ENCODE results near the gene FAM114A2.

The FAM114A2 gene

DNA sequence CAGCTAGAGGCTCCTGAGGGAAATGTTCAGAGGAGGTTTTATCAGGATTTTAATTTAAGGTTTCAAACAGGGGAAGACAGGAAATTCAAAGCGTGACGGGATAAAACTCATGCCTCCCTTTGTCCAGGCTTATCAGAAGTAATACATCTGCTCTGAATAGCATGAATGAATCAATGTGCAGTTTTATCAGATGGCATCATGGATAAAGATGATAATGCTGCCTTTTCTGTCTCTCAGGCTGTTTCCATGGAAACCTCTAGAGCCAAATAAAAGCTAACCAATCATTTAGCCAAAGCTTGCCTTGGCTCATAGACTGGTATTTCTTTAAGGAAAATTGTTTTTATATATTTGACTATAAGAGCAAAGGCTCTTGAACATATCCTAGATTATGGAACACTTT is 16.5 kb upstream of the FAM114A2 start:
- POLR2A ChIA-PET: interaction anchor here (1.8 kb wide), 1 partner anchor 16 kb away, joined by 6 read pairs; the partner anchor contains the start of genes FAM114A2 and MFAP3
- H3K27ac ChIP-seq (ENCODE audit: extremely low read depth, low read depth, low read length): no peak overlapping the region
- CTCF ChIA-PET: interaction anchor here (0.6 to 1.8 kb wide), 4 partner anchors 18 to 585 kb away, joined by 3 to 7 read pairs (median 4); no protein-coding TSS in a partner anchor

More for the DNA sequence above, 16.5 kb upstream of the FAM114A2 start:
- Histone ChIP-seq H3K4me3 (ENCODE audit: low read depth, low read length) (no peak overlapping the region), H3K9me3 (ENCODE audit: control insufficient read depth, insufficient read depth, low read depth, low read length) (no peaks in the 10 kb centered on the region; the same call in 1 of the 2 replicates), H3K4me1 (ENCODE audit: control insufficient read depth, insufficient read depth, low read length) (peaks cover 19% of the 10 kb centered on the region), H3K36me3 (ENCODE audit: control insufficient read depth in 2 of 2, insufficient read depth in 1 of 2, low read length in 2 of 2) (peaks cover 0 to 26% of the 10 kb centered on the region in 2 experiments; a peak in 2 of 3 replicates)
- TF ChIP-seq ZNF623 (tag by site-specific recombination; IDR thresholded peaks at IDR 0.05) (no peak), ZNF514 (tag by site-specific recombination; IDR thresholded peaks at IDR 0.05) (no peak), ZBTB20 (tag by site-specific recombination; IDR thresholded peaks at IDR 0.05) (no peak), ZNF10 (tag by site-specific recombination; IDR thresholded peaks at IDR 0.05) (no peak), ZEB2 (tag by site-specific recombination; IDR thresholded peaks at IDR 0.05) (no peak), ZNF561 (tag by site-specific recombination; IDR thresholded peaks at IDR 0.05; ENCODE audit: borderline replicate concordance) (no peak), ZNF621 (tag by site-specific recombination; IDR thresholded peaks at IDR 0.05) (no peak)
- TF ChIP-seq, protein P1, sequence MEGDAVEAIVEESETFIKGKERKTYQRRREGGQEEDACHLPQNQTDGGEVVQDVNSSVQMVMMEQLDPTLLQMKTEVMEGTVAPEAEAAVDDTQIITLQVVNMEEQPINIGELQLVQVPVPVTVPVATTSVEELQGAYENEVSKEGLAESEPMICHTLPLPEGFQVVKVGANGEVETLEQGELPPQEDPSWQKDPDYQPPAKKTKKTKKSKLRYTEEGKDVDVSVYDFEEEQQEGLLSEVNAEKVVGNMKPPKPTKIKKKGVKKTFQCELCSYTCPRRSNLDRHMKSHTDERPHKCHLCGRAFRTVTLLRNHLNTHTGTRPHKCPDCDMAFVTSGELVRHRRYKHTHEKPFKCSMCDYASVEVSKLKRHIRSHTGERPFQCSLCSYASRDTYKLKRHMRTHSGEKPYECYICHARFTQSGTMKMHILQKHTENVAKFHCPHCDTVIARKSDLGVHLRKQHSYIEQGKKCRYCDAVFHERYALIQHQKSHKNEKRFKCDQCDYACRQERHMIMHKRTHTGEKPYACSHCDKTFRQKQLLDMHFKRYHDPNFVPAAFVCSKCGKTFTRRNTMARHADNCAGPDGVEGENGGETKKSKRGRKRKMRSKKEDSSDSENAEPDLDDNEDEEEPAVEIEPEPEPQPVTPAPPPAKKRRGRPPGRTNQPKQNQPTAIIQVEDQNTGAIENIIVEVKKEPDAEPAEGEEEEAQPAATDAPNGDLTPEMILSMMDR (tag by site-specific recombination; IDR thresholded peaks at IDR 0.05): no peak
- TF ChIP-seq, protein P2, sequence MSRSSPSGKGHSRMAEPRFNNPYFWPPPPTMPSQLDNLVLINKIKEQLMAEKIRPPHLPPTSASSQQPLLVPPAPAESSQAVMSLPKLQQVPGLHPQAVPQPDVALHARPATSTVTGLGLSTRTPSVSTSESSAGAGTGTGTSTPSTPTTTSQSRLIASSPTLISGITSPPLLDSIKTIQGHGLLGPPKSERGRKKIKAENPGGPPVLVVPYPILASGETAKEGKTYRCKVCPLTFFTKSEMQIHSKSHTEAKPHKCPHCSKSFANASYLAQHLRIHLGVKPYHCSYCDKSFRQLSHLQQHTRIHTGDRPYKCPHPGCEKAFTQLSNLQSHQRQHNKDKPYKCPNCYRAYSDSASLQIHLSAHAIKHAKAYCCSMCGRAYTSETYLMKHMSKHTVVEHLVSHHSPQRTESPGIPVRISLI (tag by site-specific recombination; IDR thresholded peaks at IDR 0.05): no peak
- TF ChIP-seq, protein P3, sequence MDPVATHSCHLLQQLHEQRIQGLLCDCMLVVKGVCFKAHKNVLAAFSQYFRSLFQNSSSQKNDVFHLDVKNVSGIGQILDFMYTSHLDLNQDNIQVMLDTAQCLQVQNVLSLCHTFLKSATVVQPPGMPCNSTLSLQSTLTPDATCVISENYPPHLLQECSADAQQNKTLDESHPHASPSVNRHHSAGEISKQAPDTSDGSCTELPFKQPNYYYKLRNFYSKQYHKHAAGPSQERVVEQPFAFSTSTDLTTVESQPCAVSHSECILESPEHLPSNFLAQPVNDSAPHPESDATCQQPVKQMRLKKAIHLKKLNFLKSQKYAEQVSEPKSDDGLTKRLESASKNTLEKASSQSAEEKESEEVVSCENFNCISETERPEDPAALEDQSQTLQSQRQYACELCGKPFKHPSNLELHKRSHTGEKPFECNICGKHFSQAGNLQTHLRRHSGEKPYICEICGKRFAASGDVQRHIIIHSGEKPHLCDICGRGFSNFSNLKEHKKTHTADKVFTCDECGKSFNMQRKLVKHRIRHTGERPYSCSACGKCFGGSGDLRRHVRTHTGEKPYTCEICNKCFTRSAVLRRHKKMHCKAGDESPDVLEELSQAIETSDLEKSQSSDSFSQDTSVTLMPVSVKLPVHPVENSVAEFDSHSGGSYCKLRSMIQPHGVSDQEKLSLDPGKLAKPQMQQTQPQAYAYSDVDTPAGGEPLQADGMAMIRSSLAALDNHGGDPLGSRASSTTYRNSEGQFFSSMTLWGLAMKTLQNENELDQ (tag by site-specific recombination; IDR thresholded peaks at IDR 0.05; ENCODE audit: low read depth): no peak
- TF ChIP-seq, protein P4, sequence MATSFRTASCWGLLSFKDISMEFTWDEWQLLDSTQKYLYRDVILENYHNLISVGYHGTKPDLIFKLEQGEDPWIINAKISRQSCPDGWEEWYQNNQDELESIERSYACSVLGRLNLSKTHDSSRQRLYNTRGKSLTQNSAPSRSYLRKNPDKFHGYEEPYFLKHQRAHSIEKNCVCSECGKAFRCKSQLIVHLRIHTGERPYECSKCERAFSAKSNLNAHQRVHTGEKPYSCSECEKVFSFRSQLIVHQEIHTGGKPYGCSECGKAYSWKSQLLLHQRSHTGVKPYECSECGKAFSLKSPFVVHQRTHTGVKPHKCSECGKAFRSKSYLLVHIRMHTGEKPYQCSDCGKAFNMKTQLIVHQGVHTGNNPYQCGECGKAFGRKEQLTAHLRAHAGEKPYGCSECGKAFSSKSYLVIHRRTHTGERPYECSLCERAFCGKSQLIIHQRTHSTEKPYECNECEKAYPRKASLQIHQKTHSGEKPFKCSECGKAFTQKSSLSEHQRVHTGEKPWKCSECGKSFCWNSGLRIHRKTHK (tag by site-specific recombination; IDR thresholded peaks at IDR 0.05): no peak
- TF ChIP-seq, protein P5, sequence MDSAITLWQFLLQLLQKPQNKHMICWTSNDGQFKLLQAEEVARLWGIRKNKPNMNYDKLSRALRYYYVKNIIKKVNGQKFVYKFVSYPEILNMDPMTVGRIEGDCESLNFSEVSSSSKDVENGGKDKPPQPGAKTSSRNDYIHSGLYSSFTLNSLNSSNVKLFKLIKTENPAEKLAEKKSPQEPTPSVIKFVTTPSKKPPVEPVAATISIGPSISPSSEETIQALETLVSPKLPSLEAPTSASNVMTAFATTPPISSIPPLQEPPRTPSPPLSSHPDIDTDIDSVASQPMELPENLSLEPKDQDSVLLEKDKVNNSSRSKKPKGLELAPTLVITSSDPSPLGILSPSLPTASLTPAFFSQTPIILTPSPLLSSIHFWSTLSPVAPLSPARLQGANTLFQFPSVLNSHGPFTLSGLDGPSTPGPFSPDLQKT (IDR thresholded peaks at IDR 0.05; ENCODE audit: borderline replicate concordance, low read depth, low read length): no peak
- TF ChIP-seq, protein P6, sequence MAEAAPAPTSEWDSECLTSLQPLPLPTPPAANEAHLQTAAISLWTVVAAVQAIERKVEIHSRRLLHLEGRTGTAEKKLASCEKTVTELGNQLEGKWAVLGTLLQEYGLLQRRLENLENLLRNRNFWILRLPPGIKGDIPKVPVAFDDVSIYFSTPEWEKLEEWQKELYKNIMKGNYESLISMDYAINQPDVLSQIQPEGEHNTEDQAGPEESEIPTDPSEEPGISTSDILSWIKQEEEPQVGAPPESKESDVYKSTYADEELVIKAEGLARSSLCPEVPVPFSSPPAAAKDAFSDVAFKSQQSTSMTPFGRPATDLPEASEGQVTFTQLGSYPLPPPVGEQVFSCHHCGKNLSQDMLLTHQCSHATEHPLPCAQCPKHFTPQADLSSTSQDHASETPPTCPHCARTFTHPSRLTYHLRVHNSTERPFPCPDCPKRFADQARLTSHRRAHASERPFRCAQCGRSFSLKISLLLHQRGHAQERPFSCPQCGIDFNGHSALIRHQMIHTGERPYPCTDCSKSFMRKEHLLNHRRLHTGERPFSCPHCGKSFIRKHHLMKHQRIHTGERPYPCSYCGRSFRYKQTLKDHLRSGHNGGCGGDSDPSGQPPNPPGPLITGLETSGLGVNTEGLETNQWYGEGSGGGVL (tag by site-specific recombination; IDR thresholded peaks at IDR 0.05): no peak
- TF ChIP-seq, protein P7, sequence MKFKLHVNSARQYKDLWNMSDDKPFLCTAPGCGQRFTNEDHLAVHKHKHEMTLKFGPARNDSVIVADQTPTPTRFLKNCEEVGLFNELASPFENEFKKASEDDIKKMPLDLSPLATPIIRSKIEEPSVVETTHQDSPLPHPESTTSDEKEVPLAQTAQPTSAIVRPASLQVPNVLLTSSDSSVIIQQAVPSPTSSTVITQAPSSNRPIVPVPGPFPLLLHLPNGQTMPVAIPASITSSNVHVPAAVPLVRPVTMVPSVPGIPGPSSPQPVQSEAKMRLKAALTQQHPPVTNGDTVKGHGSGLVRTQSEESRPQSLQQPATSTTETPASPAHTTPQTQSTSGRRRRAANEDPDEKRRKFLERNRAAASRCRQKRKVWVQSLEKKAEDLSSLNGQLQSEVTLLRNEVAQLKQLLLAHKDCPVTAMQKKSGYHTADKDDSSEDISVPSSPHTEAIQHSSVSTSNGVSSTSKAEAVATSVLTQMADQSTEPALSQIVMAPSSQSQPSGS (tag by site-specific recombination; IDR thresholded peaks at IDR 0.05; ENCODE audit: low read depth): no peak
